H9 (cell line): ENCODE measurements around the gene C3. TPM values are rescaled to one million over a fixed set of nuclear protein-coding genes. Genes with fewer than 3 reads are reported as not detected.

Experiments used
- DNase-seq: peaks from one replicate; pipeline ENCODE4 v3.0.0-alpha.2; 2017
- H2AFZ ChIP-seq: one replicate; pipeline ENCODE4 v1.6.1; 2013; ENCODE audit warnings: mild to moderate bottlenecking, low read length, control low read depth, moderate library complexity
- H2AK5ac ChIP-seq: 2 replicates; pipeline ENCODE4 v1.6.1; 2013; ENCODE audit warnings: low read length, control low read depth, mixed read lengths; ENCODE audit not compliant: insufficient read length
- H2BK120ac ChIP-seq: one replicate; pipeline ENCODE4 v1.6.1; 2013; ENCODE audit warnings: low read depth, mild to moderate bottlenecking, low read length, control low read depth, inconsistent platforms; ENCODE audit not compliant: poor library complexity, severe bottlenecking
- H2BK12ac ChIP-seq: 2 replicates; pipeline ENCODE4 v1.6.1; 2013; ENCODE audit warnings: low read length, control low read depth, mixed read lengths, low read depth; ENCODE audit not compliant: insufficient read length
- H2BK15ac ChIP-seq: 2 replicates; pipeline ENCODE4 v1.6.1; 2013; ENCODE audit warnings: low read depth, low read length, control low read depth
- H2BK20ac ChIP-seq: one replicate; pipeline ENCODE4 v1.6.1; 2013; ENCODE audit warnings: low read depth, mild to moderate bottlenecking, low read length, control low read depth, inconsistent platforms; ENCODE audit not compliant: poor library complexity, severe bottlenecking
- H2BK5ac ChIP-seq: 2 replicates; pipeline ENCODE4 v1.6.1; 2013; ENCODE audit warnings: low read length, control low read depth, mixed read lengths; ENCODE audit not compliant: insufficient read length
- H3K14ac ChIP-seq: 2 replicates; pipeline ENCODE4 v1.6.1; 2013; ENCODE audit warnings: low read length, control low read depth; ENCODE audit not compliant: insufficient read depth
- H3K18ac ChIP-seq: 2 replicates; pipeline ENCODE4 v1.6.1; 2013; ENCODE audit warnings: low read depth, mild to moderate bottlenecking, mixed read lengths, low read length, control low read depth; ENCODE audit not compliant: insufficient read length
- H3K23ac ChIP-seq: 2 replicates; pipeline ENCODE4 v1.6.1; 2013; ENCODE audit warnings: low read length, control low read depth, mixed read lengths, low read depth; ENCODE audit not compliant: insufficient read length
- H3K23me2 ChIP-seq: 2 replicates; pipeline ENCODE4 v1.6.1; 2013; ENCODE audit warnings: low read depth, mild to moderate bottlenecking, mixed read lengths, low read length, control low read depth; ENCODE audit not compliant: insufficient read length, poor library complexity, severe bottlenecking
- H3K27ac ChIP-seq: 2 replicates; pipeline ENCODE4 v1.5.1; 2013; ENCODE audit warnings: low read length, control low read depth, mixed read lengths, low read depth; ENCODE audit not compliant: insufficient read length
- H3K27me3 ChIP-seq: 2 replicates; pipeline ENCODE4 v1.6.1; 2013; ENCODE audit warnings: low read length, control low read depth, inconsistent platforms; ENCODE audit not compliant: insufficient read depth
- H3K4ac ChIP-seq: 2 replicates; pipeline ENCODE4 v1.6.1; 2013; ENCODE audit warnings: low read depth, mild to moderate bottlenecking, control low read depth, inconsistent platforms, low read length, moderate library complexity
- H3K4me1 ChIP-seq: 2 replicates; pipeline ENCODE4 v1.6.1; 2013; ENCODE audit warnings: low read length, control low read depth, inconsistent platforms; ENCODE audit not compliant: insufficient read depth
- H3K4me2 ChIP-seq: 2 replicates; pipeline ENCODE4 v1.6.1; 2013; ENCODE audit warnings: low read length, control low read depth, mixed read lengths; ENCODE audit not compliant: insufficient read length, insufficient read depth
- H3K56ac ChIP-seq: 2 replicates; pipeline ENCODE4 v1.6.1; 2013; ENCODE audit warnings: low read depth, mild to moderate bottlenecking, mixed read lengths, low read length, control low read depth; ENCODE audit not compliant: insufficient read length
- H3K79me1 ChIP-seq: 2 replicates; pipeline ENCODE4 v1.6.1; 2013; ENCODE audit warnings: low read depth, mild to moderate bottlenecking, moderate library complexity, low read length, control low read depth, inconsistent platforms; ENCODE audit not compliant: insufficient read depth, poor library complexity, severe bottlenecking
- H3K79me2 ChIP-seq: 2 replicates; pipeline ENCODE4 v1.6.1; 2013; ENCODE audit warnings: low read length, control low read depth, inconsistent platforms; ENCODE audit not compliant: insufficient read depth
- H3K9ac ChIP-seq: 2 replicates; pipeline ENCODE4 v1.6.1; 2013; ENCODE audit warnings: low read length, control low read depth, mixed read lengths; ENCODE audit not compliant: insufficient read length; ENCODE audit errors: extremely low read depth
- H3K9me3 ChIP-seq: one replicate; pipeline ENCODE4 v1.6.1; 2013; ENCODE audit warnings: low read depth, low read length, inconsistent platforms; ENCODE audit not compliant: control insufficient read depth
- H3T11ph ChIP-seq: one replicate; pipeline ENCODE4 v1.6.1; 2013; ENCODE audit warnings: mild to moderate bottlenecking, low read length, control low read depth, inconsistent platforms
- H4K20me1 ChIP-seq: one replicate; pipeline ENCODE4 v1.6.1; 2013; ENCODE audit not compliant: control insufficient read depth, insufficient read length, insufficient read depth
- H4K5ac ChIP-seq: 2 replicates; pipeline ENCODE4 v1.6.1; 2013; ENCODE audit warnings: low read depth, mild to moderate bottlenecking, mixed read lengths, low read length, control low read depth; ENCODE audit not compliant: insufficient read length
- H4K8ac ChIP-seq: replicated peaks from 2 replicates; pipeline ENCODE4 v1.6.1; 2013; ENCODE audit warnings: low read length, control low read depth, mixed read lengths, low read depth; ENCODE audit not compliant: insufficient read length
- H4K91ac ChIP-seq: 2 replicates; pipeline ENCODE4 v1.6.1; 2013; ENCODE audit warnings: low read depth, mild to moderate bottlenecking, moderate library complexity, mixed read lengths, low read length, control low read depth; ENCODE audit not compliant: insufficient read length
- H3K27ac Mint-ChIP-seq, 3 experiments: 2 replicates in 2 of 3; 3 replicates in 1 of 3; pipeline ENCODE4 v1.8.0; 2020 to 2021; ENCODE audit warnings: mixed read lengths in 3 of 3, mild to moderate bottlenecking in 1 of 3, moderate library complexity in 1 of 3
- H3K27me3 Mint-ChIP-seq: 2 replicates; pipeline ENCODE4 v1.8.0; 2021; ENCODE audit warnings: low read depth, mild to moderate bottlenecking, moderate library complexity, mixed read lengths
- H3K36me3 Mint-ChIP-seq, 3 experiments: 2 replicates in 2 of 3; 3 replicates in 1 of 3; pipeline ENCODE4 v1.8.0; 2020 to 2021; ENCODE audit warnings: low read depth in 3 of 3, mixed read lengths in 3 of 3; ENCODE audit not compliant: insufficient read depth in 1 of 3
- H3K4me1 Mint-ChIP-seq, 2 experiments: 2 replicates each; pipeline ENCODE4 v1.8.0; 2020; ENCODE audit warnings: mixed read lengths in 2 of 2
- H3K4me3 Mint-ChIP-seq, 2 experiments: 2 replicates in 1 of 2; 3 replicates in 1 of 2; pipeline ENCODE4 v1.8.0; 2020 to 2021; ENCODE audit warnings: mild to moderate bottlenecking in 2 of 2, mixed read lengths in 2 of 2, moderate library complexity in 1 of 2
- H3K9me3 Mint-ChIP-seq, 2 experiments: 2 replicates in 1 of 2; 3 replicates in 1 of 2; pipeline ENCODE4 v1.8.0; 2020; ENCODE audit warnings: mild to moderate bottlenecking in 2 of 2, mixed read lengths in 2 of 2, moderate library complexity in 1 of 2
- CTCF ChIP-seq: fragments of 200-600 bp; sonication (generic); conservative IDR thresholded peaks from 3 replicates; pipeline ENCODE4 v1.8.0; 2021; ENCODE audit warnings: antibody characterized with exemption, mild to moderate bottlenecking
- WGBS: extraction: QIAGEN DNeasy Blood & Tissue Kit; methylation state at CpG from one replicate; pipeline ENCODE4 v1.1.7; 2013; ENCODE audit warnings: missing lambda C conversion rate, low lambda C conversion rate, mixed read lengths; ENCODE audit not compliant: insufficient read length; ENCODE audit errors: extremely low coverage; 5-methylcytosine and 5-hydroxymethylcytosine counted together
- total RNA-seq: library from RNA; stranded (reverse); gene quantifications from 2 replicates; pipeline ENCODE4 v1.2.1, GENCODE V29; 2021

The C3 gene
- total RNA-seq, 1 experiment from 2014 or later: 5.9 TPM

GRCh38 chr19:6744381-6745301 lies 24.2 kb upstream of the C3 start:
- H3K4me2 ChIP-seq: no peak overlapping the region
- no peak for DNase-seq
- peaks cover 4% of the 10 kb centered on the region for H3K23me2 ChIP-seq
- H3K27me3 Mint-ChIP-seq: no peaks in the 10 kb centered on the region
- no peak overlapping the region for H3T11ph ChIP-seq
- H3K79me2 ChIP-seq: no peaks in the 10 kb centered on the region; the same call in 1 of the 2 replicates
- TF ChIP-seq CTCF: no peak
- H2BK20ac ChIP-seq: no peak overlapping the region
- no peak overlapping the region for H3K9ac ChIP-seq
- no peaks in the 10 kb centered on the region for H3K9me3 Mint-ChIP-seq
- H3K14ac ChIP-seq: no peak overlapping the region
- no peak overlapping the region for H4K5ac ChIP-seq
- H2AFZ ChIP-seq: no peak overlapping the region
- no CpG with 5 or more reads among the region's 41 CpGs for WGBS
- no peak overlapping the region for H2BK120ac ChIP-seq
- peak overlapping the region in 1 of 2 experiments; percentile 15; a peak in 1 of 5 replicates for H3K4me3 Mint-ChIP-seq
- no peak overlapping the region for H3K4ac ChIP-seq
- H3K79me1 ChIP-seq: no peaks in the 10 kb centered on the region
- H3K27ac Mint-ChIP-seq: peak overlapping the region; percentile 89 to 98 (median 94); a peak in 5 of 7 replicates
- no peak overlapping the region for H2BK5ac ChIP-seq
- H3K23ac ChIP-seq: no peak overlapping the region
- no peak overlapping the region for H3K18ac ChIP-seq
- H3K56ac ChIP-seq: no peak overlapping the region
- no peak overlapping the region for H2BK12ac ChIP-seq
- peaks cover 5% of the 10 kb centered on the region for H3K4me1 ChIP-seq
- H4K20me1 ChIP-seq: no peaks in the 10 kb centered on the region
- no peaks in the 10 kb centered on the region for H3K9me3 ChIP-seq
- no peaks in the 10 kb centered on the region for H3K27me3 ChIP-seq
- H4K8ac ChIP-seq: no peak overlapping the region
- H4K91ac ChIP-seq: no peak overlapping the region
- H3K36me3 Mint-ChIP-seq: peaks cover 45 to 72% (median 67%) of the 10 kb centered on the region in 3 experiments
- H2BK15ac ChIP-seq: no peak overlapping the region
- H3K27ac ChIP-seq: no peak overlapping the region
- peaks cover 27 to 42% of the 10 kb centered on the region in 2 experiments for H3K4me1 Mint-ChIP-seq
- no peak overlapping the region for H2AK5ac ChIP-seq
